ENCODE results near the gene EXOG. TPM values are rescaled to one million over a fixed set of nuclear protein-coding genes. Genes with fewer than 3 reads are reported as not detected.

The EXOG gene
- total and polyA plus RNA-seq, 10 of the 15 experiments (the other 5 are each of a cell fraction or from before 2014, with no cell fraction given) = 7.8 to 20.9 (median 19.6) TPM

DNA sequence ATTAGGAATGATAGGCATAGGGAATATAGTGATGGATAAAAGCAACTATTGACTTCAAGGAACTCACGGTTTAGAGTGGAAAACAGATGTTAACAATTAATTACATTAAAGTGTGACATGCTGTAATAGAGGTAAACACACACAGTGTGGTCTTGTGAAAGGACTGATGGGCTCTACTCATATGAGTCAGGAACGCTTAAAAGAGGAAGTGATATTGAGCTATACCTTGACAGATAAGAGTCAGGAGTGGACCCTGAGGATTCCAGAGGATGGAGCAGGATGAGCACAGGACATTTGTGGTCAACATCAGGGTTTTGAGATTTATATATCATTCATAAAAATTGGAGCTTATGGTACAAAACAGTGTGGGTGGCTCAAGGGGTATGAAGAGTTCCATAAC is 11.0 kb downstream of the EXOG start (continued):
- no peak for TF ChIP-seq ZBTB33 (IDR thresholded peaks at IDR 0.05)
- no peak for TF ChIP-seq CREB1 (IDR thresholded peaks at IDR 0.05; ENCODE audit: low read depth)
- 0 out of 2 replicates have a peak, but pooled peaks have one; percentile 37 for TF ChIP-seq NBN (IDR thresholded peaks at IDR 0.05)
- no peak for TF ChIP-seq ETV6 (conservative IDR thresholded peaks at IDR 0.05 in 1 of 2, IDR thresholded peaks at IDR 0.05 in 1 of 2; ENCODE audit: borderline replicate concordance in 1 of 2, low read depth in 1 of 2)
- TF ChIP-seq EZH2 (IDR thresholded peaks at IDR 0.05; ENCODE audit: borderline replicate concordance, control insufficient read depth, low read depth, low read length) = no peak
- TF ChIP-seq NFIC (IDR thresholded peaks at IDR 0.05; ENCODE audit: low read depth, low read length) = peak; percentile 56; the same call in 1 of the 2 replicates
- no peak for TF ChIP-seq RAD51 (IDR thresholded peaks at IDR 0.05)
- peak; percentile 33; the same call in 1 of the 2 replicates for TF ChIP-seq CREM (IDR thresholded peaks at IDR 0.05; ENCODE audit: low read depth)
- no peak for TF ChIP-seq ZBTB4 (CRISPR knock-in tag; IDR thresholded peaks at IDR 0.05)
- TF ChIP-seq KDM1A (IDR thresholded peaks at IDR 0.05; ENCODE audit: borderline replicate concordance) = no peak
- no peak for TF ChIP-seq TAF1 (IDR thresholded peaks at IDR 0.05; ENCODE audit: borderline replicate concordance, low read depth, low read length)
- peak; percentile 90 for TF ChIP-seq IKZF1 (conservative IDR thresholded peaks at IDR 0.05)
- TF ChIP-seq NR2C2 (IDR thresholded peaks at IDR 0.05; ENCODE audit: borderline replicate concordance, control insufficient read depth, insufficient read length, low read depth) = no peak
- TF ChIP-seq POLR2A (IDR thresholded peaks at IDR 0.05; ENCODE audit: low read depth, low read length) = no peak
- TF ChIP-seq TCF12 (IDR thresholded peaks at IDR 0.05; ENCODE audit: low read depth, low read length) = no peak
- no peak for TF ChIP-seq MXI1 (IDR thresholded peaks at IDR 0.05; ENCODE audit: low read depth, low read length)
- TF ChIP-seq, protein P1, sequence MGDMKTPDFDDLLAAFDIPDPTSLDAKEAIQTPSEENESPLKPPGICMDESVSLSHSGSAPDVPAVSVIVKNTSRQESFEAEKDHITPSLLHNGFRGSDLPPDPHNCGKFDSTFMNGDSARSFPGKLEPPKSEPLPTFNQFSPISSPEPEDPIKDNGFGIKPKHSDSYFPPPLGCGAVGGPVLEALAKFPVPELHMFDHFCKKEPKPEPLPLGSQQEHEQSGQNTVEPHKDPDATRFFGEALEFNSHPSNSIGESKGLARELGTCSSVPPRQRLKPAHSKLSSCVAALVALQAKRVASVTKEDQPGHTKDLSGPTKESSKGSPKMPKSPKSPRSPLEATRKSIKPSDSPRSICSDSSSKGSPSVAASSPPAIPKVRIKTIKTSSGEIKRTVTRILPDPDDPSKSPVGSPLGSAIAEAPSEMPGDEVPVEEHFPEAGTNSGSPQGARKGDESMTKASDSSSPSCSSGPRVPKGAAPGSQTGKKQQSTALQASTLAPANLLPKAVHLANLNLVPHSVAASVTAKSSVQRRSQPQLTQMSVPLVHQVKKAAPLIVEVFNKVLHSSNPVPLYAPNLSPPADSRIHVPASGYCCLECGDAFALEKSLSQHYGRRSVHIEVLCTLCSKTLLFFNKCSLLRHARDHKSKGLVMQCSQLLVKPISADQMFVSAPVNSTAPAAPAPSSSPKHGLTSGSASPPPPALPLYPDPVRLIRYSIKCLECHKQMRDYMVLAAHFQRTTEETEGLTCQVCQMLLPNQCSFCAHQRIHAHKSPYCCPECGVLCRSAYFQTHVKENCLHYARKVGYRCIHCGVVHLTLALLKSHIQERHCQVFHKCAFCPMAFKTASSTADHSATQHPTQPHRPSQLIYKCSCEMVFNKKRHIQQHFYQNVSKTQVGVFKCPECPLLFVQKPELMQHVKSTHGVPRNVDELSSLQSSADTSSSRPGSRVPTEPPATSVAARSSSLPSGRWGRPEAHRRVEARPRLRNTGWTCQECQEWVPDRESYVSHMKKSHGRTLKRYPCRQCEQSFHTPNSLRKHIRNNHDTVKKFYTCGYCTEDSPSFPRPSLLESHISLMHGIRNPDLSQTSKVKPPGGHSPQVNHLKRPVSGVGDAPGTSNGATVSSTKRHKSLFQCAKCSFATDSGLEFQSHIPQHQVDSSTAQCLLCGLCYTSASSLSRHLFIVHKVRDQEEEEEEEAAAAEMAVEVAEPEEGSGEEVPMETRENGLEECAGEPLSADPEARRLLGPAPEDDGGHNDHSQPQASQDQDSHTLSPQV (IDR thresholded peaks at IDR 0.05) = no peak
- no peak for TF ChIP-seq ELK1 (IDR thresholded peaks at IDR 0.05; ENCODE audit: low read depth, low read length)
- peak; percentile 91 for TF ChIP-seq JUNB (IDR thresholded peaks at IDR 0.05)
- TF ChIP-seq RAD21 (IDR thresholded peaks at IDR 0.05; ENCODE audit: insufficient read depth, low read depth, low read length) = no peak
- no peak for TF ChIP-seq ZNF384 (IDR thresholded peaks at IDR 0.05; ENCODE audit: borderline replicate concordance, low read depth, low read length)
- TF ChIP-seq TCF7 (IDR thresholded peaks at IDR 0.05; ENCODE audit: borderline replicate concordance) = no peak
